HEK293 (cell line): Measurements from ENCODE around the gene CACNA1F.

ENCODE experiments used
- ATF2 ChIP-seq: fragments of 450-650 bp; formaldehyde crosslinking; IDR thresholded peaks from 2 replicates; pipeline ENCODE4 v1.5.1; 2016; ENCODE audit warnings: missing biosample characterization, missing genetic modification characterization, low read depth
- CTCF ChIP-seq: fragments of 450-650 bp; formaldehyde crosslinking; IDR thresholded peaks from 2 replicates; pipeline ENCODE4 v1.5.1; 2016; ENCODE audit warnings: missing biosample characterization, missing genetic modification characterization
- REST ChIP-seq: fragments of 450-650 bp; formaldehyde crosslinking; IDR thresholded peaks from 2 replicates; pipeline ENCODE4 v1.5.1; 2016; ENCODE audit warnings: missing biosample characterization, missing genetic modification characterization
- ZBTB7A ChIP-seq: fragments of 450-650 bp; formaldehyde crosslinking; IDR thresholded peaks from 2 replicates; pipeline ENCODE4 v1.5.1; 2016; ENCODE audit warnings: low read depth, missing biosample characterization, missing genetic modification characterization
- ZFP3 ChIP-seq: fragments of 450-650 bp; formaldehyde crosslinking; IDR thresholded peaks from 2 replicates; pipeline ENCODE4 v1.5.1; 2016; ENCODE audit warnings: low read depth, missing biosample characterization, missing genetic modification characterization
- ZNF214 ChIP-seq: fragments of 450-650 bp; formaldehyde crosslinking; IDR thresholded peaks from 2 replicates; pipeline ENCODE4 v1.5.1; 2017; ENCODE audit warnings: missing biosample characterization, mild to moderate bottlenecking, missing genetic modification characterization, borderline replicate concordance

- TF ChIP-seq ZBTB7A (tag by site-specific recombination) (no peak), ATF2 (tag by site-specific recombination) (no peak), REST (tag by site-specific recombination) (no peak), ZNF214 (no peak), CTCF (no peak), ZFP3 (tag by site-specific recombination) (no peak)
Measured at GRCh38 chrX:49188468-49189076, 44.6 kb downstream of the CACNA1F start.
